Gastroesophageal sphincter (tissue), 3 donors: ENCODE measurements around the gene IRGC.

Experiments
- CTCF ChIP-seq, 4 experiments: fragments of 200-600 bp in 2 of 4; fragments of 450-650 bp in 2 of 4; sonication (generic) in 1 of 4; IDR thresholded peaks; one replicate each; pipeline ENCODE4 v1.5.1; 2017 to 2019; ENCODE audit warnings: antibody characterized with exemption in 4 of 4, mild to moderate bottlenecking in 2 of 4, moderate library complexity in 2 of 4
- EP300 ChIP-seq: sonication (generic); formaldehyde crosslinking; IDR thresholded peaks from one replicate; pipeline ENCODE4 v1.6.1; 2017; ENCODE audit warnings: antibody characterized with exemption, mild to moderate bottlenecking
- POLR2A ChIP-seq, 2 donors: fragments of 450-650 bp; IDR thresholded peaks; one replicate each; pipeline ENCODE4 v1.6.1; 2017; ENCODE audit warnings: antibody characterized with exemption in 2 of 2, mild to moderate bottlenecking in 2 of 2, moderate library complexity in 1 of 2
- POLR2AphosphoS5 ChIP-seq: sonication (generic); formaldehyde crosslinking; IDR thresholded peaks from one replicate; pipeline ENCODE4 v1.6.1; 2017; ENCODE audit warnings: antibody characterized with exemption

DNA sequence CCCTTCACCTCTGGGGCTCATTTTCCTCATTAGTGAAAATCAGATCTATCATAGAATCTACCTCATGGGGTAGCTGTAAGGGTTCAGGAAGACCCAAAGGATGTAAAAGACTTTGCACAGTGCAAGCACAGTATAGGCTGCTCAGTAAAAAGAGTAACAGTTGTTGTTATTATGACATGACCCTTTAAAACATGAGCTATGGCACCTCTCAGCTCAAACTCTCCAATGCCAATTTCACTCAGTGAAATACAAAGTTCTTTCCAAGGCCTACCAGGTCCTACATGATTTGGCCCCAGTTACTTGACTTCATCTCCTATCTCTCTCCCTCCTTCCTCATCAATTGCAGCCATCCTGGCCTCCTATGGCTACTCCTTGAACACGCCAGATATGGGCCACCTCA, 34.0 kb downstream of the IRGC start:
- TF ChIP-seq CTCF (IDR thresholded peaks at IDR 0.05) (no peak), POLR2A (IDR thresholded peaks at IDR 0.05) (no peak), POLR2AphosphoS5 (no peak), EP300 (no peak)
